WTC11 (cell line): ENCODE measurements around the gene CHKA. TPM values are rescaled to one million over a fixed set of nuclear protein-coding genes. Genes with fewer than 3 reads are reported as not detected.
A peak's percentile ranks its signal among the peaks of the same experiment; 100 is the strongest.

Experiments used
- ATAC-seq: fragments of 200-7000 bp; cut with Tn5 transposase; 2 replicates; pipeline ENCODE4 v1.10.0; 2021; ENCODE audit warnings: mild to moderate bottlenecking, moderate library complexity
- CTCF ChIA-PET: fragments of 300-600 bp; sonication (Branson Sonifier 250); formaldehyde crosslinking; loops from one replicate; lab custom pipeline; 2021; ENCODE audit warnings: antibody characterized with exemption; lab: Charles Lee
- POLR2A ChIA-PET: fragments of 350-600 bp; sonication (Branson Sonifier 250); formaldehyde crosslinking; loops from one replicate; lab custom pipeline; 2021; ENCODE audit warnings: antibody characterized with exemption; lab: Charles Lee
- DNase-seq: peaks from one replicate; pipeline ENCODE4 v3.0.0; 2021; ENCODE audit warnings: low spot score
- H3K27ac Mint-ChIP-seq: 2 replicates; pipeline ENCODE4 v1.8.0; 2021; ENCODE audit warnings: mixed read lengths
- H3K27me3 Mint-ChIP-seq: 2 replicates; pipeline ENCODE4 v1.8.0; 2021; ENCODE audit warnings: low read depth, mild to moderate bottlenecking, moderate library complexity, mixed read lengths
- H3K36me3 Mint-ChIP-seq: 2 replicates; pipeline ENCODE4 v1.8.0; 2021; ENCODE audit warnings: mixed read lengths
- H3K4me1 Mint-ChIP-seq: 2 replicates; pipeline ENCODE4 v1.8.0; 2022; ENCODE audit warnings: mixed read lengths
- H3K4me3 Mint-ChIP-seq: 2 replicates; pipeline ENCODE4 v1.8.0; 2021; ENCODE audit warnings: mild to moderate bottlenecking, moderate library complexity, mixed read lengths
- H3K9me3 Mint-ChIP-seq: 2 replicates; pipeline ENCODE4 v1.8.0; 2021; ENCODE audit warnings: mixed read lengths
- CREB1 ChIP-seq: sonication (generic); formaldehyde crosslinking; IDR thresholded peaks from 2 replicates; pipeline ENCODE4 v1.8.0; 2023; ENCODE audit warnings: mild to moderate bottlenecking, missing genetic modification reagents
- ELF4 ChIP-seq: sonication (generic); formaldehyde crosslinking; IDR thresholded peaks from 2 replicates; pipeline ENCODE4 v1.8.1; 2022; ENCODE audit warnings: low read depth, mild to moderate bottlenecking, moderate library complexity, missing genetic modification reagents
- ESRRA ChIP-seq: sonication (generic); formaldehyde crosslinking; IDR thresholded peaks from 2 replicates; pipeline ENCODE4 v1.8.1; 2022; ENCODE audit warnings: mild to moderate bottlenecking, missing genetic modification reagents, borderline replicate concordance
- GABPB1 ChIP-seq: sonication (generic); formaldehyde crosslinking; IDR thresholded peaks from 2 replicates; pipeline ENCODE4 v1.8.1; 2023; ENCODE audit warnings: mild to moderate bottlenecking, missing genetic modification reagents
- GTF2I ChIP-seq: fragments of 250-450 bp; sonication (Bioruptor Pico); conservative IDR thresholded peaks from 2 replicates; pipeline ENCODE4 v1.4.0; 2021; ENCODE audit warnings: mild to moderate bottlenecking
- HMGA2 ChIP-seq: fragments of 250-450 bp; sonication (Bioruptor Pico); IDR thresholded peaks from 2 replicates; pipeline ENCODE4 v1.4.0; 2021; ENCODE audit warnings: mild to moderate bottlenecking, moderate library complexity
- KAT7 ChIP-seq: sonication (generic); formaldehyde crosslinking; IDR thresholded peaks from 2 replicates; pipeline ENCODE4 v1.8.1; 2023; ENCODE audit warnings: missing genetic modification reagents, mild to moderate bottlenecking, borderline replicate concordance
- NR1H2 ChIP-seq: sonication (generic); formaldehyde crosslinking; IDR thresholded peaks from 2 replicates; pipeline ENCODE4 v1.9.0; 2021; ENCODE audit warnings: mild to moderate bottlenecking, moderate library complexity, missing genetic modification reagents
- NR2C2 ChIP-seq: sonication (generic); formaldehyde crosslinking; IDR thresholded peaks from 2 replicates; pipeline ENCODE4 v1.8.0; 2022; ENCODE audit warnings: mild to moderate bottlenecking, missing genetic modification reagents
- TEAD1 ChIP-seq: sonication (generic); formaldehyde crosslinking; IDR thresholded peaks from 2 replicates; pipeline ENCODE4 v1.8.0; 2022; ENCODE audit warnings: mild to moderate bottlenecking, missing genetic modification reagents
- ZBTB21 ChIP-seq: sonication (generic); formaldehyde crosslinking; IDR thresholded peaks from 2 replicates; pipeline ENCODE4 v1.8.1; 2023; ENCODE audit warnings: mild to moderate bottlenecking, missing genetic modification reagents, borderline replicate concordance
- ZNF263 ChIP-seq: sonication (generic); formaldehyde crosslinking; IDR thresholded peaks from 2 replicates; pipeline ENCODE4 v1.8.1; 2022; ENCODE audit warnings: low read depth, mild to moderate bottlenecking, moderate library complexity, missing genetic modification reagents
- ZNF423 ChIP-seq: fragments of 250-450 bp; sonication (Bioruptor Pico); IDR thresholded peaks from 2 replicates; pipeline ENCODE4 v2.1.2; 2022; ENCODE audit warnings: mild to moderate bottlenecking, moderate library complexity
- total RNA-seq: library from RNA; stranded (reverse); gene quantifications from 3 replicates; pipeline ENCODE4 v1.2.3, GENCODE V29; 2021
- TF ChIP-seq, protein P1 (sequence below): fragments of 250-450 bp; sonication (Bioruptor Pico); IDR thresholded peaks from 2 replicates; pipeline ENCODE4 v1.9.0; 2021; ENCODE audit warnings: mild to moderate bottlenecking
- TF ChIP-seq, protein P2 (sequence below): sonication (generic); formaldehyde crosslinking; IDR thresholded peaks from 2 replicates; pipeline ENCODE4 v1.8.0; 2023; ENCODE audit warnings: missing genetic modification reagents, mild to moderate bottlenecking, borderline replicate concordance
- TF ChIP-seq, protein P3 (sequence below): sonication (generic); formaldehyde crosslinking; IDR thresholded peaks from 2 replicates; pipeline ENCODE4 v1.8.1; 2022; ENCODE audit warnings: low read depth, missing genetic modification reagents, borderline replicate concordance
- TF ChIP-seq, protein P4 (sequence below): sonication (generic); formaldehyde crosslinking; IDR thresholded peaks from 2 replicates; pipeline ENCODE4 v1.8.0; 2023; ENCODE audit warnings: mild to moderate bottlenecking, missing genetic modification reagents

The CHKA gene
- total RNA-seq, 1 experiment from 2014 or later, result 76.1 TPM

DNA sequence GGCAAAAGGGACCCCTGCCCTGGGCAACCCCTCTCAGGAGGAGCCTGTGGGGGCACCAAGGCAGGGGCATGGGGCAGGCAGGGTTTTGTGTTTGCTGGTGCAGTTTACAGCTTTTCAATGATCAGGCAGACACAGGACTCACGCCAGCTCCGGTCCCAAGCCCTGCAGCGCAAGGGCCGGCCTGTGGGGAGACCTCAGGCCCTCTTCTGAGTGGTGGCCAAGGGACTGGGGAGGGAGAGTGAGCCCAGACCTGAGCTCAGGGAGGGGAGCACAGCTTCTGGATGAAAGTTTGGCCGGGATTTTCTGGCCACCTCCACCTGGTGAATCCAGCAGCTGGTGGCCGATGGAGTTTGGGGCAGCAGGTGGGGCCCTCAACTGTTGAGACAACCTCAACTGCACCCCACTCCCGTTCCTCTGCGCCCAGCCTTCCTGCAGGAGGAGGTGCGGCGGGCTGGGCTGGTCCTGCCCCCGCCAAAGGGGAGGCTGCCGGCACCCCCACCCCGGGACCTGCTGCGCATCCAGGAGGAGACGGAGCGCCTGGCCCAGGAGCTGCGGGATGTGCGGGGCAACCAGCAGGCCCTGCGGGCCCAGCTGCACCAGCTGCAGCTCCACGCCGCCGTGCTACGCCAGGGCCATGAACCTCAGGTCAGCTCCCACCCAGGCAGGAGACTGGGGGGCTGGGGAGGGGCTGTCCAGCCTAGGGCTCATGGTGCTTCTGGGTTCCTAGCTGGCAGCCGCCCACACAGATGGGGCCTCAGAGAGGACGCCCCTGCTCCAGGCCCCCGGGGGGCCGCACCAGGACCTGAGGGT lies 78.8 kb downstream of the CHKA start:
- DNase-seq, result no peak
- Mint-ChIP-seq H3K27me3 (no peaks in the 10 kb centered on the region), H3K27ac (no peak overlapping the region), H3K4me1 (peaks cover 15% of the 10 kb centered on the region), H3K36me3 (no peaks in the 10 kb centered on the region), H3K4me3 (no peak overlapping the region), H3K9me3 (no peaks in the 10 kb centered on the region)
- no peak for ATAC-seq
- TF ChIP-seq, protein P1, sequence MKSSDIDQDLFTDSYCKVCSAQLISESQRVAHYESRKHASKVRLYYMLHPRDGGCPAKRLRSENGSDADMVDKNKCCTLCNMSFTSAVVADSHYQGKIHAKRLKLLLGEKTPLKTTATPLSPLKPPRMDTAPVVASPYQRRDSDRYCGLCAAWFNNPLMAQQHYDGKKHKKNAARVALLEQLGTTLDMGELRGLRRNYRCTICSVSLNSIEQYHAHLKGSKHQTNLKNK (CRISPR knock-in tag), result no peak
- no peak for TF ChIP-seq ZNF263
- no peak for TF ChIP-seq GABPB1 (CRISPR knock-in tag)
- TF ChIP-seq, protein P2, sequence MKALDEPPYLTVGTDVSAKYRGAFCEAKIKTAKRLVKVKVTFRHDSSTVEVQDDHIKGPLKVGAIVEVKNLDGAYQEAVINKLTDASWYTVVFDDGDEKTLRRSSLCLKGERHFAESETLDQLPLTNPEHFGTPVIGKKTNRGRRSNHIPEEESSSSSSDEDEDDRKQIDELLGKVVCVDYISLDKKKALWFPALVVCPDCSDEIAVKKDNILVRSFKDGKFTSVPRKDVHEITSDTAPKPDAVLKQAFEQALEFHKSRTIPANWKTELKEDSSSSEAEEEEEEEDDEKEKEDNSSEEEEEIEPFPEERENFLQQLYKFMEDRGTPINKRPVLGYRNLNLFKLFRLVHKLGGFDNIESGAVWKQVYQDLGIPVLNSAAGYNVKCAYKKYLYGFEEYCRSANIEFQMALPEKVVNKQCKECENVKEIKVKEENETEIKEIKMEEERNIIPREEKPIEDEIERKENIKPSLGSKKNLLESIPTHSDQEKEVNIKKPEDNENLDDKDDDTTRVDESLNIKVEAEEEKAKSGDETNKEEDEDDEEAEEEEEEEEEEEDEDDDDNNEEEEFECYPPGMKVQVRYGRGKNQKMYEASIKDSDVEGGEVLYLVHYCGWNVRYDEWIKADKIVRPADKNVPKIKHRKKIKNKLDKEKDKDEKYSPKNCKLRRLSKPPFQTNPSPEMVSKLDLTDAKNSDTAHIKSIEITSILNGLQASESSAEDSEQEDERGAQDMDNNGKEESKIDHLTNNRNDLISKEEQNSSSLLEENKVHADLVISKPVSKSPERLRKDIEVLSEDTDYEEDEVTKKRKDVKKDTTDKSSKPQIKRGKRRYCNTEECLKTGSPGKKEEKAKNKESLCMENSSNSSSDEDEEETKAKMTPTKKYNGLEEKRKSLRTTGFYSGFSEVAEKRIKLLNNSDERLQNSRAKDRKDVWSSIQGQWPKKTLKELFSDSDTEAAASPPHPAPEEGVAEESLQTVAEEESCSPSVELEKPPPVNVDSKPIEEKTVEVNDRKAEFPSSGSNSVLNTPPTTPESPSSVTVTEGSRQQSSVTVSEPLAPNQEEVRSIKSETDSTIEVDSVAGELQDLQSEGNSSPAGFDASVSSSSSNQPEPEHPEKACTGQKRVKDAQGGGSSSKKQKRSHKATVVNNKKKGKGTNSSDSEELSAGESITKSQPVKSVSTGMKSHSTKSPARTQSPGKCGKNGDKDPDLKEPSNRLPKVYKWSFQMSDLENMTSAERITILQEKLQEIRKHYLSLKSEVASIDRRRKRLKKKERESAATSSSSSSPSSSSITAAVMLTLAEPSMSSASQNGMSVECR (CRISPR knock-in tag), result no peak
- no peak for TF ChIP-seq ESRRA (CRISPR knock-in tag)
- no peak for TF ChIP-seq GTF2I
- no peak for TF ChIP-seq ZNF423 (CRISPR knock-in tag)
- TF ChIP-seq ZBTB21 (CRISPR knock-in tag), result no peak
- TF ChIP-seq KAT7 (CRISPR knock-in tag), result no peak
- ChIA-PET CTCF (interaction anchor here (0.6 to 2.0 kb wide), 10 partner anchors 9 to 215 kb away, joined by 3 to 8 read pairs (median 4); partner anchors contain the start of gene ALDH3B1), POLR2A (interaction anchor here (0.6 to 1.1 kb wide), 2 partner anchors 9 to 55 kb away, joined by 3 read pairs; no protein-coding TSS in a partner anchor)

DNA sequence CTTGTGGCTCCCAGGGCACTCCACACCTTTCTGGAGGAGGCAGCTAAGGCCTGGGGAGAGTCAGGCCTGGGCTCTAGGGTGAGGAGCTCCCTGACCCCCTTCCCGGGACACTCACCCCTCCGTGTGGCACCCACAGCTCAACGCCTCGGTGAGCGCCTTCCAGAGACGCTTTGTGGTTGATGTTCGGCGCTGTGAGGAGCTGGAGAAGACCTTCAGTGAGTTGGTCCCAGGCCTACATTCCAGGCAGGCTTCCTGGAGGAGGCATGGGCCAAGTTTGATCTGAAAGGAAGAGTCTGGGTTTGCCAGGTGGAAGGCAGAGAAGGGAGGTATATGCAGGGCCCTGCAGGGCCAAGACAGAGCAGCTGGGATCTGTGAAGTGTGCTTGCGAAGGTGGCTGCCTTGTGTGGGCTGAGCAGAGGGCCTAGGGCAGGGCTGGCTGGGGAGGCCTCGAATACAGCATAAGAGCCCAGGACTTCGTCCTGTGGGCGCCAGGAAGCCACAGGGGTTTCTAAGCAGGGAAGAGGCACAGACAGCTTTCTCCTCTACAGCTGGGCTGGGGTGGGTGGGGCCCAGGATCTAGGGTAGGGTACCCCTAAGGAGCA lies 79.5 kb downstream of the CHKA start:
- H3K27me3 Mint-ChIP-seq, result no peaks in the 10 kb centered on the region
- H3K27ac Mint-ChIP-seq, result peak overlapping the region; percentile 96
- POLR2A ChIA-PET, result interaction anchor here (0.6 kb wide), 1 partner anchor 55 kb away, joined by 3 read pairs; no protein-coding TSS in a partner anchor
- H3K4me1 Mint-ChIP-seq, result peaks cover 15% of the 10 kb centered on the region
- H3K36me3 Mint-ChIP-seq, result no peaks in the 10 kb centered on the region
- no peaks in the 10 kb centered on the region for H3K9me3 Mint-ChIP-seq
- no peak for TF ChIP-seq HMGA2 (CRISPR knock-in tag)
- TF ChIP-seq ESRRA (CRISPR knock-in tag), result no peak
- no peak for TF ChIP-seq CREB1 (CRISPR knock-in tag)
- TF ChIP-seq, protein P3, sequence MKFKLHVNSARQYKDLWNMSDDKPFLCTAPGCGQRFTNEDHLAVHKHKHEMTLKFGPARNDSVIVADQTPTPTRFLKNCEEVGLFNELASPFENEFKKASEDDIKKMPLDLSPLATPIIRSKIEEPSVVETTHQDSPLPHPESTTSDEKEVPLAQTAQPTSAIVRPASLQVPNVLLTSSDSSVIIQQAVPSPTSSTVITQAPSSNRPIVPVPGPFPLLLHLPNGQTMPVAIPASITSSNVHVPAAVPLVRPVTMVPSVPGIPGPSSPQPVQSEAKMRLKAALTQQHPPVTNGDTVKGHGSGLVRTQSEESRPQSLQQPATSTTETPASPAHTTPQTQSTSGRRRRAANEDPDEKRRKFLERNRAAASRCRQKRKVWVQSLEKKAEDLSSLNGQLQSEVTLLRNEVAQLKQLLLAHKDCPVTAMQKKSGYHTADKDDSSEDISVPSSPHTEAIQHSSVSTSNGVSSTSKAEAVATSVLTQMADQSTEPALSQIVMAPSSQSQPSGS (CRISPR knock-in tag), result no peak
- ATAC-seq (no peak), DNase-seq (no peak)
- CTCF ChIA-PET, result interaction anchor here (0.9 to 2.0 kb wide), 8 partner anchors 9 to 216 kb away, joined by 3 to 8 read pairs (median 4); no protein-coding TSS in a partner anchor
- no peak overlapping the region for H3K4me3 Mint-ChIP-seq

DNA sequence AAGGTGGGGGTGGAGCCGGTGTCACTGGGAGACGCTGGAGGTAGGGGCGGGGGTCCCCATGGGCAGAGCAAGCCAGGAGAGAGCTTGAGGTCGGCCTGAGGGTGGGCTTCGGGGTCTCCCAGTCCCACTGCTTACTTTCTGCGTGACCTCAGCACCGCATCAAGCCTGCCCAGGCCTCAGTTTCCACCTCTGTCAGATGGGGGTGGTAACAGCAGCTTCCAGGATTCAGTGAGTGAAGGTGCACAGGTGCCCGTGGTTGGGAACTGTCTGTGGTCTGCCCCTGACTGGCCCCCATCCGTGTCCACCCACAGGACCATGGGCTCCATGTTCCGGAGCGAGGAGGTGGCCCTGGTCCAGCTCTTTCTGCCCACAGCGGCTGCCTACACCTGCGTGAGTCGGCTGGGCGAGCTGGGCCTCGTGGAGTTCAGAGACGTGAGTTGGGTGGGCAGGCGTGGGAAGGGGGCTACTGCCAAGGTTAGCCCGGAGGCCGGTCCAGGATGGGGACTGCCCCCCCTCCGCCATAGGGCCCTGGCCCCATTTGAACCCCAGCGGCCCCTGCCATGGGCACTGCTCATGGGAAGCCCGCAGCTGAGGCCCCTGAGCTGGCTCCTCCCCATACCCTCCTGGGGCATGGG lies 80.1 kb downstream of the CHKA start:
- Mint-ChIP-seq H3K36me3 (no peaks in the 10 kb centered on the region), H3K27me3 (no peaks in the 10 kb centered on the region), H3K4me1 (peaks cover 15% of the 10 kb centered on the region), H3K4me3 (no peak overlapping the region), H3K27ac (no peak overlapping the region), H3K9me3 (no peaks in the 10 kb centered on the region)
- CTCF ChIA-PET, result interaction anchor here (0.9 to 2.0 kb wide), 8 partner anchors 8 to 161 kb away, joined by 3 to 8 read pairs (median 4); no protein-coding TSS in a partner anchor
- POLR2A ChIA-PET, result interaction anchor here (1.0 to 1.8 kb wide), 2 partner anchors 87 to 496 kb away, joined by 3 to 4 read pairs; no protein-coding TSS in a partner anchor
- DNase-seq (no peak), ATAC-seq (no peak)
- TF ChIP-seq, protein P1 (CRISPR knock-in tag), result no peak
- TF ChIP-seq, protein P4, sequence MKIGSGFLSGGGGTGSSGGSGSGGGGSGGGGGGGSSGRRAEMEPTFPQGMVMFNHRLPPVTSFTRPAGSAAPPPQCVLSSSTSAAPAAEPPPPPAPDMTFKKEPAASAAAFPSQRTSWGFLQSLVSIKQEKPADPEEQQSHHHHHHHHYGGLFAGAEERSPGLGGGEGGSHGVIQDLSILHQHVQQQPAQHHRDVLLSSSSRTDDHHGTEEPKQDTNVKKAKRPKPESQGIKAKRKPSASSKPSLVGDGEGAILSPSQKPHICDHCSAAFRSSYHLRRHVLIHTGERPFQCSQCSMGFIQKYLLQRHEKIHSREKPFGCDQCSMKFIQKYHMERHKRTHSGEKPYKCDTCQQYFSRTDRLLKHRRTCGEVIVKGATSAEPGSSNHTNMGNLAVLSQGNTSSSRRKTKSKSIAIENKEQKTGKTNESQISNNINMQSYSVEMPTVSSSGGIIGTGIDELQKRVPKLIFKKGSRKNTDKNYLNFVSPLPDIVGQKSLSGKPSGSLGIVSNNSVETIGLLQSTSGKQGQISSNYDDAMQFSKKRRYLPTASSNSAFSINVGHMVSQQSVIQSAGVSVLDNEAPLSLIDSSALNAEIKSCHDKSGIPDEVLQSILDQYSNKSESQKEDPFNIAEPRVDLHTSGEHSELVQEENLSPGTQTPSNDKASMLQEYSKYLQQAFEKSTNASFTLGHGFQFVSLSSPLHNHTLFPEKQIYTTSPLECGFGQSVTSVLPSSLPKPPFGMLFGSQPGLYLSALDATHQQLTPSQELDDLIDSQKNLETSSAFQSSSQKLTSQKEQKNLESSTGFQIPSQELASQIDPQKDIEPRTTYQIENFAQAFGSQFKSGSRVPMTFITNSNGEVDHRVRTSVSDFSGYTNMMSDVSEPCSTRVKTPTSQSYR (CRISPR knock-in tag), result no peak
- TF ChIP-seq TEAD1 (CRISPR knock-in tag), result no peak
- TF ChIP-seq ELF4 (CRISPR knock-in tag), result no peak
- no peak for TF ChIP-seq NR2C2 (CRISPR knock-in tag)
- TF ChIP-seq NR1H2 (CRISPR knock-in tag), result no peak
- TF ChIP-seq, protein P3 (CRISPR knock-in tag), result no peak
